H1 (cell line): Measurements from ENCODE around the gene GREB1. TPM values are rescaled to one million over a fixed set of nuclear protein-coding genes. Genes with fewer than 3 reads are reported as not detected.

Experiments
- CTCF ChIA-PET: fragments of 300-600 bp; sonication (Branson Sonifier 250); formaldehyde crosslinking; loops from one replicate; lab custom pipeline; 2021; ENCODE audit not compliant: partially characterized antibody; lab: Charles Lee
- POLR2A ChIA-PET: fragments of 300-600 bp; sonication (Branson Sonifier 250); formaldehyde crosslinking; loops from one replicate; lab custom pipeline; 2021; ENCODE audit warnings: inconsistent platforms; ENCODE audit not compliant: partially characterized antibody; lab: Charles Lee
- DNase-seq, 2 experiments: peaks; one replicate each; pipeline versions ENCODE4 v3.0.0 to v3.0.0-alpha.2; 2010 to 2022; ENCODE audit warnings: low spot score in 2 of 2, low read depth in 1 of 2, mixed read lengths in 1 of 2
- FAIRE-seq: peaks from 2 replicates; lab custom pipeline; 2011; peaks lifted over from hg19 to GRCh38; lab: Jason Lieb, UNC
- H2AFZ ChIP-seq: 2 replicates; pipeline ENCODE4 v1.8.1; 2012; ENCODE audit warnings: low read length, inconsistent platforms
- H2AK5ac ChIP-seq: 2 replicates; pipeline ENCODE4 v1.6.1; 2013; ENCODE audit warnings: low read depth, low read length
- H2BK120ac ChIP-seq: replicated peaks from 2 replicates; pipeline ENCODE3; 2013; ENCODE audit warnings: low read depth, low read length, inconsistent platforms
- H2BK12ac ChIP-seq: 2 replicates; pipeline ENCODE4 v1.6.1; 2013; ENCODE audit warnings: low read depth, low read length
- H2BK15ac ChIP-seq: 2 replicates; pipeline ENCODE4 v1.6.1; 2013; ENCODE audit warnings: low read length
- H2BK20ac ChIP-seq: 2 replicates; pipeline ENCODE4 v1.6.1; 2013; ENCODE audit warnings: low read length
- H2BK5ac ChIP-seq: 2 replicates; pipeline ENCODE4 v1.6.1; 2013; ENCODE audit warnings: low read depth, low read length
- H3K14ac ChIP-seq: 2 replicates; pipeline ENCODE4 v1.6.1; 2013; ENCODE audit warnings: inconsistent platforms; ENCODE audit not compliant: insufficient read length
- H3K18ac ChIP-seq: 2 replicates; pipeline ENCODE4 v1.6.1; 2013; ENCODE audit warnings: low read length; ENCODE audit errors: extremely low read depth
- H3K23ac ChIP-seq: 2 replicates; pipeline ENCODE4 v1.6.1; 2013; ENCODE audit warnings: inconsistent platforms; ENCODE audit not compliant: insufficient read length
- H3K23me2 ChIP-seq: 2 replicates; pipeline ENCODE4 v1.6.1; 2013; ENCODE audit warnings: low read depth, low read length
- H3K27ac ChIP-seq: 2 replicates; pipeline ENCODE4 v1.6.1; 2011; ENCODE audit warnings: low read depth, low read length, inconsistent platforms
- H3K27me3 ChIP-seq, 4 experiments: replicated peaks in 1 of 4; 1 replicate in 1 of 4; 2 replicates in 3 of 4; pipeline versions ENCODE4 v1.6.1 to v1.8.1; 2011 to 2013; ENCODE audit warnings: low read length in 3 of 4, mild to moderate bottlenecking in 3 of 4, inconsistent platforms in 2 of 4, mixed read lengths in 2 of 4, moderate library complexity in 1 of 4; ENCODE audit not compliant: control insufficient read depth in 3 of 4, insufficient read depth in 3 of 4; ENCODE audit errors: extremely low read depth in 1 of 4
- H3K36me3 ChIP-seq, 4 experiments: 2 replicates each; pipeline versions ENCODE4 v1.6.1 to v1.8.1; 2011 to 2013; ENCODE audit warnings: mild to moderate bottlenecking in 4 of 4, low read length in 3 of 4, moderate library complexity in 2 of 4, control low read depth in 1 of 4, inconsistent platforms in 1 of 4; ENCODE audit not compliant: insufficient read depth in 4 of 4, control insufficient read depth in 2 of 4
- H3K4ac ChIP-seq: replicated peaks from 2 replicates; pipeline ENCODE3; 2013; ENCODE audit warnings: low read length, low read depth, mixed read lengths, inconsistent platforms; ENCODE audit not compliant: insufficient read length
- H3K4me1 ChIP-seq, 4 experiments: replicated peaks in 1 of 4; 1 replicate in 1 of 4; 2 replicates in 3 of 4; pipeline versions ENCODE4 v1.6.1 to v1.8.1; 2011 to 2013; ENCODE audit warnings: low read length in 3 of 4, inconsistent platforms in 2 of 4, mixed read lengths in 1 of 4; ENCODE audit not compliant: insufficient read depth in 4 of 4, control insufficient read depth in 3 of 4
- H3K4me2 ChIP-seq, 2 experiments: 2 replicates each; pipeline versions ENCODE4 v1.6.1 to v1.8.1; 2011 to 2013; ENCODE audit warnings: low read depth in 2 of 2, low read length in 2 of 2, control low read depth in 1 of 2, inconsistent platforms in 1 of 2, mild to moderate bottlenecking in 1 of 2; ENCODE audit not compliant: insufficient read depth in 1 of 2
- H3K4me3 ChIP-seq, 4 experiments: fragments of 200-600, 300-600 bp in 1 of 4; sonication (generic), shearing (Covaris generic), sonication (Bioruptor Twin) in 1 of 4; 2 replicates each; pipeline versions ENCODE4 v1.5.1 to v1.8.1; 2011 to 2016; ENCODE audit warnings: low read length in 4 of 4, low read depth in 3 of 4, control low read depth in 2 of 4, inconsistent platforms in 2 of 4, mild to moderate bottlenecking in 2 of 4, mixed read lengths in 1 of 4, moderate library complexity in 1 of 4; ENCODE audit not compliant: insufficient read depth in 2 of 4; ENCODE audit errors: extremely low read depth in 1 of 4
- H3K56ac ChIP-seq: replicated peaks from 2 replicates; pipeline ENCODE3; 2013; ENCODE audit warnings: low read depth, mild to moderate bottlenecking, mixed read lengths, low read length, inconsistent platforms; ENCODE audit not compliant: insufficient read length
- H3K79me1 ChIP-seq: 2 replicates; pipeline ENCODE4 v1.6.1; 2013; ENCODE audit warnings: low read depth, low read length, control low read depth
- H3K79me2 ChIP-seq, 2 experiments: 2 replicates each; pipeline versions ENCODE4 v1.6.1 to v1.8.1; 2012 to 2013; ENCODE audit warnings: low read length in 2 of 2, mild to moderate bottlenecking in 2 of 2, inconsistent platforms in 1 of 2; ENCODE audit not compliant: insufficient read depth in 2 of 2, control insufficient read depth in 1 of 2
- H3K9ac ChIP-seq, 4 experiments: replicated peaks in 1 of 4; 1 replicate in 1 of 4; 2 replicates in 3 of 4; pipeline versions ENCODE4 v1.6.1 to v1.8.1; 2011 to 2013; ENCODE audit warnings: low read depth in 3 of 4, low read length in 3 of 4, control low read depth in 2 of 4, mild to moderate bottlenecking in 2 of 4, moderate library complexity in 2 of 4, inconsistent platforms in 1 of 4; ENCODE audit errors: extremely low read depth in 1 of 4
- H3K9me3 ChIP-seq, 2 experiments: 2 replicates each; pipeline versions ENCODE4 v1.6.1 to v1.8.1; 2012 to 2013; ENCODE audit warnings: mild to moderate bottlenecking in 2 of 2, moderate library complexity in 2 of 2, control low read depth in 1 of 2, inconsistent platforms in 1 of 2, low read depth in 1 of 2, low read length in 1 of 2, mixed read lengths in 1 of 2; ENCODE audit not compliant: insufficient read depth in 2 of 2
- H4K20me1 ChIP-seq, 2 experiments: replicated peaks in 1 of 2; 2 replicates each; pipeline versions ENCODE3 to v1.8.1; 2011 to 2013; ENCODE audit warnings: inconsistent platforms in 2 of 2, low read length in 2 of 2, mild to moderate bottlenecking in 1 of 2; ENCODE audit not compliant: insufficient read depth in 2 of 2, control insufficient read depth in 1 of 2
- H4K5ac ChIP-seq: 2 replicates; pipeline ENCODE4 v1.6.1; 2013; ENCODE audit warnings: low read length, low read depth, mixed read lengths, inconsistent platforms; ENCODE audit not compliant: insufficient read length
- H4K8ac ChIP-seq: 2 replicates; pipeline ENCODE4 v1.8.0; 2013; ENCODE audit warnings: mild to moderate bottlenecking, moderate library complexity, low read length, inconsistent platforms; ENCODE audit not compliant: insufficient read depth; ENCODE audit errors: extremely low read depth
- H4K91ac ChIP-seq: replicated peaks from 2 replicates; pipeline ENCODE3; 2013; ENCODE audit warnings: low read length, mixed read lengths, inconsistent platforms; ENCODE audit not compliant: insufficient read length
- CEBPB ChIP-seq: IDR thresholded peaks from 2 replicates; pipeline ENCODE4 v1.6.1; 2012; ENCODE audit warnings: low read depth, low read length
- GABPA ChIP-seq: IDR thresholded peaks from 2 replicates; pipeline ENCODE4 v1.6.1; 2011; ENCODE audit warnings: mild to moderate bottlenecking, low read length, moderate library complexity, borderline replicate concordance; ENCODE audit not compliant: insufficient read depth
- HDAC2 ChIP-seq, 2 experiments: fragments of 300-600 bp in 1 of 2; sonication (generic) in 1 of 2; IDR thresholded peaks; 2 replicates each; pipeline ENCODE4 v1.6.1; 2011 to 2012; ENCODE audit warnings: low read depth in 2 of 2, low read length in 2 of 2, mild to moderate bottlenecking in 2 of 2, moderate library complexity in 2 of 2, borderline replicate concordance in 1 of 2, inconsistent platforms in 1 of 2
- PHF8 ChIP-seq: fragments of 200-600 bp; sonication (generic); conservative IDR thresholded peaks from 2 replicates; pipeline ENCODE4 v1.7.1; 2012; ENCODE audit warnings: low read depth, mild to moderate bottlenecking, inconsistent platforms, low read length, moderate library complexity
- POU5F1 ChIP-seq: IDR thresholded peaks from 2 replicates; pipeline ENCODE4 v1.6.1; 2011; ENCODE audit warnings: low read depth, mild to moderate bottlenecking, low read length, moderate library complexity
- RAD21 ChIP-seq, 2 experiments: IDR thresholded peaks in 1 of 2; conservative IDR thresholded peaks in 1 of 2; 2 replicates each; pipeline ENCODE4 v1.6.1; 2011; ENCODE audit warnings: low read depth in 2 of 2, low read length in 2 of 2, improper control_type of control experiment in 1 of 2, inconsistent platforms in 1 of 2, mild to moderate bottlenecking in 1 of 2, moderate library complexity in 1 of 2
- RNF2 ChIP-seq: fragments of 200-900, 300-1000 bp; sonication (generic); IDR thresholded peaks from 2 replicates; pipeline ENCODE4 v1.7.1; 2016; ENCODE audit warnings: borderline replicate concordance, low read depth, mild to moderate bottlenecking, antibody characterized with exemption, low read length; ENCODE audit not compliant: poor library complexity, severe bottlenecking; ENCODE audit errors: missing control alignments
- RXRA ChIP-seq: IDR thresholded peaks from 2 replicates; pipeline ENCODE4 v1.6.1; 2011; ENCODE audit warnings: low read depth, mild to moderate bottlenecking, low read length, moderate library complexity; ENCODE audit not compliant: insufficient read depth
- SP2 ChIP-seq: IDR thresholded peaks from 2 replicates; pipeline ENCODE4 v1.6.1; 2012; ENCODE audit warnings: mild to moderate bottlenecking, low read length, inconsistent platforms
- TAF1 ChIP-seq: IDR thresholded peaks from 2 replicates; pipeline ENCODE4 v1.6.1; 2011; ENCODE audit warnings: mild to moderate bottlenecking, low read depth, low read length
- TBP ChIP-seq: IDR thresholded peaks from 2 replicates; pipeline ENCODE4 v1.6.1; 2011; ENCODE audit warnings: low read depth, low read length, improper control_type of control experiment
- USF2 ChIP-seq: IDR thresholded peaks from 2 replicates; pipeline ENCODE4 v1.6.1; 2011; ENCODE audit warnings: low read length, improper control_type of control experiment
- WGBS, 2 experiments: shearing (Covaris generic) in 1 of 2; methylation state at CpG; one replicate each; pipeline versions ENCODE4 v1.1.6 to v1.1.7; 2013 to 2015; ENCODE audit warnings: low lambda C conversion rate in 2 of 2, mixed read lengths in 2 of 2, inconsistent platforms in 1 of 2, low coverage in 1 of 2, missing lambda C conversion rate in 1 of 2; ENCODE audit not compliant: insufficient replicate concordance in 2 of 2, insufficient coverage in 1 of 2, insufficient read length in 1 of 2; ENCODE audit errors: extremely low coverage in 1 of 2, missing lambda C conversion rate in 1 of 2; 5-methylcytosine and 5-hydroxymethylcytosine counted together
- polyA plus RNA-seq, 7 experiments: library from polyadenylated mRNA; depleted of rRNA in 3 of 7; stranded (reverse) in 5 of 7; unstranded in 2 of 7; fragments of >200 nt in 5 of 7; fragments of 200-250 nt in 2 of 7; gene quantifications; 1 replicate in 5 of 7; 2 replicates in 1 of 7; 4 replicates in 1 of 7; pipeline versions ENCODE4 v1.2.1 to v1.2.3, GENCODE V29; 2011 to 2013; ENCODE audit warnings: missing spikeins in 2 of 7, mixed read lengths in 2 of 7
- total RNA-seq: library from RNA; stranded (reverse); fragmentation: NEBNext Ultra II Directional; extraction: Animal tissue kit (Norgen Biotek cat#: 25700); gene quantifications from 2 replicates; pipeline ENCODE4 v1.2.1, GENCODE V29; 2021

The GREB1 gene
- total and polyA plus RNA-seq, 2 of the 8 experiments (the other 6 are each of a cell fraction or from before 2014, with no cell fraction given): 7.9 to 43.4 TPM

- ChIA-PET CTCF (interaction anchor here (0.8 to 2.9 kb wide), 4 partner anchors 24 to 75 kb away, joined by 3 to 13 read pairs (median 8); no protein-coding TSS in a partner anchor), POLR2A (interaction anchor here (0.7 kb wide), 1 partner anchor 26 kb away, joined by 3 read pairs; no protein-coding TSS in a partner anchor)
- H3K36me3 ChIP-seq: no peaks in the 10 kb centered on the region
- peaks cover 6% of the 10 kb centered on the region for H3K79me1 ChIP-seq
- peaks cover 0 to 18% of the 10 kb centered on the region in 2 experiments; a peak in 2 of 4 replicates for H3K79me2 ChIP-seq
- no peak overlapping the region for H2AFZ ChIP-seq
- peak overlapping the region; percentile 65 for H3K4ac ChIP-seq
- no peak overlapping the region for H3K23ac ChIP-seq
- no peak overlapping the region for H3K9ac ChIP-seq
- H3K4me1 ChIP-seq: peaks cover 0 to 2% (median 0%) of the 10 kb centered on the region in 4 experiments; a peak in 1 of 7 replicates
- FAIRE-seq (no peak), DNase-seq (no peak)
- no peak overlapping the region for H2BK20ac ChIP-seq
- H2BK15ac ChIP-seq: no peak overlapping the region
- H3K4me2 ChIP-seq: no peak overlapping the region
- H3K14ac ChIP-seq: no peak overlapping the region
- H3K56ac ChIP-seq: no peak overlapping the region
- 94% methylated on average over 2 of the region's 2 CpGs; no CpG with 5 or more reads in 1 of the 2 experiments for WGBS, 2 experiments
- no peaks in the 10 kb centered on the region for H3K23me2 ChIP-seq
- no peak overlapping the region for H4K91ac ChIP-seq
- H4K5ac ChIP-seq: no peak overlapping the region
- no peak overlapping the region for H3K27ac ChIP-seq
- 0 out of 4 replicates have a peak, but pooled peaks cover 0 to 8% of the 10 kb centered on the region in 2 experiments for H3K9me3 ChIP-seq
- no peak overlapping the region for H4K8ac ChIP-seq
- peaks cover 0 to 1% of the 10 kb centered on the region in 2 experiments for H4K20me1 ChIP-seq
- H2BK5ac ChIP-seq: no peak overlapping the region
- H3K27me3 ChIP-seq: no peaks in the 10 kb centered on the region
- no peak overlapping the region for H2AK5ac ChIP-seq
- no peak overlapping the region for H2BK12ac ChIP-seq
- H3K18ac ChIP-seq: no peak overlapping the region
- H3K4me3 ChIP-seq: no peak overlapping the region
- no peak overlapping the region for H2BK120ac ChIP-seq
- TF ChIP-seq GABPA (no peak), USF2 (no peak), CEBPB (no peak), RNF2 (no peak), TAF1 (no peak), PHF8 (no peak), SP2 (no peak), RAD21 (IDR thresholded peaks at IDR 0.05 in 1 of 2, conservative IDR thresholded peaks at IDR 0.05 in 1 of 2; ENCODE audit: low read depth in 2 of 2, low read length in 2 of 2) (no peak), RXRA (no peak), TBP (no peak), POU5F1 (no peak), HDAC2 (IDR thresholded peaks at IDR 0.05; ENCODE audit: borderline replicate concordance in 1 of 2, low read depth in 2 of 2, low read length in 2 of 2) (no peak)
Observed at GRCh38 chr2:11507517-11507916, 26.3 kb upstream of the GREB1 start.
